BLaER1 treated with 17β-estradiol and CSF1 and Interleukin-3, amounts not matched to agents 10 nM and 100 nM (cell line): ENCODE measurements around the gene SYF2.
"Not testable (repeated sequence)": the region's sequence is repeated elsewhere in the genome, so short reads cannot be mapped to it uniquely, and the experiment has no call there.

Experiments used
- H3K27ac ChIP-seq, 11 experiments: shearing (Covaris generic); formaldehyde crosslinking; 2 replicates each; pipeline ENCODE4 v1.8.1; 2022
- H3K27me3 ChIP-seq, 11 experiments: shearing (Covaris generic); formaldehyde crosslinking; 2 replicates each; pipeline ENCODE4 v1.8.1; 2022
- H3K36me3 ChIP-seq, 11 experiments: shearing (Covaris generic); formaldehyde crosslinking; 2 replicates each; pipeline ENCODE4 v1.8.1; 2022
- H3K4me1 ChIP-seq, 10 experiments: shearing (Covaris generic); formaldehyde crosslinking; 2 replicates each; pipeline ENCODE4 v1.8.1; 2022
- H3K4me2 ChIP-seq, 11 experiments: shearing (Covaris generic); formaldehyde crosslinking; 2 replicates each; pipeline ENCODE4 v1.8.1; 2022
- H3K4me3 ChIP-seq, 10 experiments: shearing (Covaris generic); formaldehyde crosslinking; 2 replicates each; pipeline ENCODE4 v1.8.1; 2022
- H3K9ac ChIP-seq, 11 experiments: shearing (Covaris generic); formaldehyde crosslinking; 2 replicates each; pipeline ENCODE4 v1.8.1; 2022
- H3K9me3 ChIP-seq, 11 experiments: shearing (Covaris generic); formaldehyde crosslinking; replicated peaks in 1 of 11; 2 replicates each; pipeline ENCODE4 v1.8.1; 2022
- H4K20me1 ChIP-seq, 11 experiments: shearing (Covaris generic); formaldehyde crosslinking; 2 replicates each; pipeline ENCODE4 v1.8.1; 2022
- Cebpa-rat ChIP-seq, 11 experiments: shearing (Covaris generic); IDR thresholded peaks; 2 replicates each; pipeline ENCODE4 v1.8.1; 2022

SYF2 gene

DNA sequence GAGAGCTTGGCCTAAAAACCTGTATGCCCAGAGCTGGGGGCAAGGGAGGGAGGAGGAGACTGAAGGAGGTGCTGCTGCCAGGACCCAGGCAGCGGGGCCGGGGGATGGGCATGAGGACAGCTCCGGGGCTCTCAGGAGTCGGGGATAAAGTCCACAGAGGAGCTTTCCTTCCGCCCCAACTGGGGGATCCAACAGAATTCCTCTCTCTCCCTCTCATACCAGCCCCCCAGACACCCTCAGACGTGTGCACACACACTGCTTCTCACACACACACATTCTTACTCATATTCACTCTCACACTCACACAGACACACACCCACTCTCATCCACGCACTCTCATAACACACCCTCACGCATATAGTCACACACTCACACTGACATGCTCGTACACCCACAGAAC lies 39.1 kb downstream of the SYF2 start:
- peaks cover 0 to 25% (median 8%) of the 10 kb centered on the region in 11 experiments; a peak in 9 of 22 replicates for H4K20me1 ChIP-seq
- no peak overlapping the region for H3K9ac ChIP-seq
- no peaks in the 10 kb centered on the region for H3K9me3 ChIP-seq
- H3K36me3 ChIP-seq = no peaks in the 10 kb centered on the region
- H3K4me3 ChIP-seq = no peak overlapping the region
- H3K4me2 ChIP-seq = no peak overlapping the region
- no peak overlapping the region for H3K27ac ChIP-seq
- H3K27me3 ChIP-seq = peaks cover 9 to 37% (median 30%) of the 10 kb centered on the region in 11 experiments
- TF ChIP-seq Cebpa-rat (IDR thresholded peaks at IDR 0.05) = no peak
- H3K4me1 ChIP-seq = peaks cover 10 to 16% (median 15%) of the 10 kb centered on the region in 10 experiments

DNA sequence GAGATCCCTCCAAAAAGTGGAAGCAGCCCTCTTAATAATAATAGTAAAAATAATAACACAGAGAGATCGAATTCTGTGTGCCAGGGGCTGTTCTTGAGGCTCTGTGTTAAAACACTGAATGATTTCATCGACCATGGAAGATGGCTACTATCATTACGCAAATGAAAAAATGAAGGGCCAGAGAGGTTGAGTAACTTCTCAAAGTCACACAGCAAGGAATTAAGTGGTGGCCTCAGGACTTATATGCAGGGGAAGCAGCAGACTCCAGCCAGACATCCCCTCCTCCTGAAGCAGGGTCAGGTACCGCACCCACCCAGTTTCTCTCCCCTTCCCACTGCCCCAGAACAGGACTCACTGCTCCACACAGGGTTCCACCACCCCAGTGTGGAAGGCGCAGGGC lies 40.1 kb downstream of the SYF2 start:
- Histone ChIP-seq H3K36me3 (no peaks in the 10 kb centered on the region), H3K9ac (no peak overlapping the region), H3K27ac (no peak overlapping the region), H3K27me3 (peaks cover 2 to 27% (median 20%) of the 10 kb centered on the region in 11 experiments), H3K9me3 (no peaks in the 10 kb centered on the region), H3K4me1 (peaks cover 0 to 5% (median 4%) of the 10 kb centered on the region in 10 experiments; a peak in 14 of 20 replicates), H3K4me2 (no peak overlapping the region), H3K4me3 (no peak overlapping the region), H4K20me1 (peaks cover 0 to 14% (median under 1%) of the 10 kb centered on the region in 11 experiments; a peak in 7 of 22 replicates)
- TF ChIP-seq Cebpa-rat (IDR thresholded peaks at IDR 0.05) = no peak

DNA sequence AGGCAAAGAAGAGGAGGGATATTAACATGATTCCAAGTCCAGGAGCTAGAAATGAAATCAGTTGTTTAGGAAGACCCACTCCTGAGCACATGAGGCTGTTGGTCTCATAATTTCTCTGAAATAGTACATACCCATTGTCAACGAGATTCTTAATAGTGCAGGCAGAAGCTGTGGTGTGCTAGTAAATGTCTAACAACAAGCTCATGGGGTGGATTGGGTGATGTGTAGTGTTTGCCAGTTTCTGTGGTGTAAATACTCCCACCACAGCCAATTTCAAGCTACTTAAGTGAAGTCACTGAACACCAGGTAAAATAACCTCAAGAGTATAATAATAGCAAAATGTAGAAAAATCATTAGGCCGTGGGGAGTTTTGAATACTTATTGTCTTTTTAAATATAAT lies 42.0 kb downstream of the SYF2 start:
- Histone ChIP-seq H3K4me2 (no peak overlapping the region), H3K36me3 (no peaks in the 10 kb centered on the region), H4K20me1 (peaks cover 0 to 6% (median 0%) of the 10 kb centered on the region in 11 experiments; a peak in 3 of 22 replicates), H3K27me3 (peaks cover 0 to 8% (median 1%) of the 10 kb centered on the region in 11 experiments; a peak in 9 of 22 replicates), H3K4me3 (no peak overlapping the region), H3K9me3 (no peaks in the 10 kb centered on the region), H3K27ac (no peak overlapping the region), H3K9ac (no peak overlapping the region), H3K4me1 (no peaks in the 10 kb centered on the region)
- no peak for TF ChIP-seq Cebpa-rat (IDR thresholded peaks at IDR 0.05)

DNA sequence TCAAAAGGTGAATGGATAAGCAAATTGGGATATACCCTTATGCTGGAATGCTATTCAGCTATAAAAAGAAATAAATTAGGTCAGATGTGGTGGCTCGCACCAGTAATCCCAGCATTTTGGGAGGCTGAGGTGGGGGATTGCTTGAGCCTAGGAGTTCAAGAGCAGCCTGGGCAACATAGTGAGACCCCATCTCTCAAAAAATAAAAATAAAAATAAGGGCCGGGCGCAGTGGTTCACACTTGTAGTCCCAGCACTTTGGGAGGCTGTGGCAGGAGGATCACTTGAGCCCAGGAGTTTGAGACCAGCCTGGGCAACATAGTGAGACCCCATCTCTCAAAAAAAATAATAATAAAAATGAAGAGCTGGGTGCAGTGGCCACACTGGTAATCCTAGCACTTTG lies 44.4 kb downstream of the SYF2 start:
- not testable (repeated sequence) for H3K27me3 ChIP-seq, H3K4me1 ChIP-seq

DNA sequence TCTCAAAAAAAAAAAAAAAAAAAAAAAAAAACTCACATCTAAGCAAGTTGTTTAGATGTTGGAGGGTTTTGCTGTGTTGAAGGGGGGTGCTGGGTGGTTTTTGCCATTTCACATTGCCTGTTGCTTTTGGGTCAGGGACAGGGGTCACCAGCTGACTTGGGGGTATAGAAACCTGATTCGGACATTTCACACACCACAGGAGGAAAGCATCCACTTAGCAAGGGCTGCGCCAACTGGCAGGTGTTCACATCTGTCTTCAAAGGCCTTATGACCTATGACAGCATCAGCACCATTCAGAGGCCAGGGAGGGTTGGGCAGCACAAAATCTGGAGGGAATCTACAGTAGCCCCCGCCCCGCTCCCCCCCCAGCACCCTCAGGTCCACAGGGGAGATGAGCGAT lies 45.2 kb downstream of the SYF2 start:
- no peak overlapping the region for H3K9ac ChIP-seq
- no peak overlapping the region for H3K4me3 ChIP-seq
- no peak overlapping the region for H3K4me2 ChIP-seq
- H3K27me3 ChIP-seq = 0 out of 22 replicates have a peak, but pooled peaks cover 0 to 3% (median 0%) of the 10 kb centered on the region in 11 experiments
- no peak for TF ChIP-seq Cebpa-rat (IDR thresholded peaks at IDR 0.05)
- H3K36me3 ChIP-seq = no peaks in the 10 kb centered on the region
- no peak overlapping the region for H3K27ac ChIP-seq
- 0 out of 22 replicates have a peak, but pooled peaks cover 0 to 2% (median 0%) of the 10 kb centered on the region in 11 experiments for H4K20me1 ChIP-seq
- H3K9me3 ChIP-seq = no peaks in the 10 kb centered on the region
- H3K4me1 ChIP-seq = no peaks in the 10 kb centered on the region

More for the DNA sequence above, 44.4 kb downstream of the SYF2 start:
- H3K27ac ChIP-seq, H3K36me3 ChIP-seq, H3K9me3 ChIP-seq, H3K4me3 ChIP-seq, H4K20me1 ChIP-seq, H3K4me2 ChIP-seq, H3K9ac ChIP-seq: not testable (repeated sequence)

DNA sequence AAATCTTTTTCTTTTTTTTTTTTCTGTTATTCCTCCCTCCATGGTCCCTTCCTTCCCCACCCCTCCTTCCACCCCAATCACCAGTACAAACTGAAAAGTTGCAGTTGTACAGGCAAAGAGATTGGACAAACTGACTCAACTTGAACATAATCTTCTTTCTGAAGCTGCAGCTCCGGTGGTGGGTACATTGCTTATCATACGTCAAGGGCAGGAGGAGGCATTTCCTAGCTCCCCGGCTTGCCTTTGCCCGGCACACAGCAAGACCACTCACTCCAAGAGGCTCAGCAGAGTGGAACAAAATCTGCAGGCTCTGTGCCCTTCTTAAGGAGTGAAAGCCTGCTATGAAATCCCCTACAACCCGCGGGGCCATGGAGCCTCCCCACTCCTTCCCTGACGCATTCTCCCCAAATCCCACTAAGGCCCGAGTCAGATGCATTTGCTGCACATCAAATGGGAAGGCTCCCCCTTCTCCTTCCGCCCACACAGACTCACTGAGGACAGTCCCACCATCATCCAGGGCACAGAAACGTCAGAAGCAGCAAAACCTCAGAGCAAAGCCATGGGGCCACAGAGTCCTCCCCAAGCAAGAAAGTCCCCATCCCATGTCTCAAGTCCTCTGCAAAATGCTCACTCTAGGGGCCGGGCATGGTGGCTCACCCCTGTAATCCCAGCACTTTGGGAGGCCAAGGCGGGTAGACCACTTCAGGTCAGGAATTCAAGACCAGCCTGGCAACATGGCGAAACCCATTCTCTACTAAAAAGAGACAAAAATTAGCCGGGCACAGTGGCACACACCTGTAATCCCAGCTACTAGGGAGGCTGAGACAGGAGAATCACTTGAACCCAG lies 45.9 kb downstream of the SYF2 start:
- H3K4me3 ChIP-seq = no peak overlapping the region
- H3K4me2 ChIP-seq = no peak overlapping the region
- H3K9ac ChIP-seq = no peak overlapping the region
- H3K4me1 ChIP-seq = no peaks in the 10 kb centered on the region
- H3K27ac ChIP-seq = no peak overlapping the region
- H4K20me1 ChIP-seq = 0 out of 22 replicates have a peak, but pooled peaks cover 0 to 2% (median 0%) of the 10 kb centered on the region in 11 experiments
- 0 out of 22 replicates have a peak, but pooled peaks cover 0 to 3% (median 0%) of the 10 kb centered on the region in 11 experiments for H3K27me3 ChIP-seq
- no peak for TF ChIP-seq Cebpa-rat (IDR thresholded peaks at IDR 0.05)
- no peaks in the 10 kb centered on the region for H3K9me3 ChIP-seq
- H3K36me3 ChIP-seq = no peaks in the 10 kb centered on the region

DNA sequence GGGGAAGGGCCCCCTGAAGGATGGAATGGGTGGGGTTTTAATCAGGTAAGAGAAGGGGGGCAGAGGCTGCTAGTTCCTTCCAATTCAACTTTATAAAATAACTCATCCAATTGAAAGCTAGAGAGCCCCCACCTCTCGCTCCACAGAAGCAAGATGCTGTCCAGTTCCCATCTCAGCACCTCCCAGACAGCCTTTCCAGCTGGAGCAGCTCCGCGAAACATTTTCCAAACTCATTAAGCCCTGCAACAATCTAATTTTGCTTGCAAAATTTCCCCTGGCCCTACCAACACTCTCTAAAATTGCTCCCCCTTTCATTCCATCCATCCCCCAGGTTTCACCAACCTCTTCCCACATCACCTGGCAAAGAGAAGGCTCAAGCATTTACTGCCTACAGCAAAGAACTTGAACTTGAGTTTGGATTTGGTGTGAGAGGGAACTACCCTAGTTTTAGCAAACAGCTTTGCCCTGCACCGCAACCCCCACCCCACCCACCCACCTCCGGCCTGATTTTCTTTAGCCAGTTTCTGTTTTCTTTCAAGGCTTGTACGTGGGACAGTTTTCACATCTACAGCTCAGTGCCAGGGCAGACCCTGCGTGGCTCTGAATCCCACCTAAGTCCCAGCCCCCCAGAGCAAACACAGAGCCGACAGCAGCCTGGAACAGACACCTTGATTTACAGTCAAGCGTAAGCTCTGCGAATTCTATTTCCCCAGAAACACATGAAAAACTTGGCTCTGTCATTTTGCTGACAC lies 46.7 kb downstream of the SYF2 start:
- H3K9me3 ChIP-seq = no peaks in the 10 kb centered on the region
- H3K27ac ChIP-seq = no peak overlapping the region
- H3K27me3 ChIP-seq = 0 out of 22 replicates have a peak, but pooled peaks cover 0 to 3% (median 0%) of the 10 kb centered on the region in 11 experiments
- H4K20me1 ChIP-seq = 0 out of 22 replicates have a peak, but pooled peaks cover 0 to 2% (median 0%) of the 10 kb centered on the region in 11 experiments
- H3K4me1 ChIP-seq = no peaks in the 10 kb centered on the region
- H3K9ac ChIP-seq = no peak overlapping the region
- H3K4me2 ChIP-seq = no peak overlapping the region
- no peak for TF ChIP-seq Cebpa-rat (IDR thresholded peaks at IDR 0.05)
- H3K36me3 ChIP-seq = no peaks in the 10 kb centered on the region
- no peak overlapping the region for H3K4me3 ChIP-seq

DNA sequence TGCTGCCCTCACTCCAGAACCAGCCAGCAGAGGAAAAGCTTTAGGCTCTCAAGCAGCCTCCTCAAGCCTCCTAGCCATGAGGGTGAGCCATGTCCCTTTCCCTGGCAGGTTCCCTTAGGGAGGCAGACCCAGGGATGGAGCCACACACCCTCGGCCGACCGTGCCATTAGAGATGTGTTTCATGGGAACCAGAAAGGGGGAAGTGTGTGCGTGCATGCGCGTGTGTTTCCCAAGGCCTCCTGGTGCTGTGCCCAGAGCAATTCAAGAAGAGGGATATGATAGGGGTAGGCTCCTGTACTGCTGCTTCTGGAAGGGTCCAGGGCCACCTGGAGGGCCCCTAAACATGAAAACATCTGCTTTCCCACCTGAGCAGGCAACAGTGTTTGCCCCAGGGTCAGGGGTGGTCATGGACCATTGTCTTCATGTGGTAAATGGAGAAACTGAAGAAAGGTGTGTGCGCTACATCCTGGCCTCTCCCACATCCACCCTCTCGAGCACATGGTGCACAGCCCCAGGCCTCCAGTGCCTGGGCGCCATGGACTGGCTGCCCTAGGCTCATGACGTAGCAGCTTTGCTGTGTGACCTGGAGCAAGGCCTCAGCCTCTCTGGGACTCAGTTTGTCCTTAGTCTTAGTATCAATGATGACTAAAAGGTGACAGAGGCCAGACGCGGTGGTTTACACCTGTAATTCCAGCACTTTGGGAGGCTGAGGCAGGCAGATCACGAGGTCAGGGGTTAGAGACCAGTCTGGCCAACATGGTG lies 48.1 kb downstream of the SYF2 start:
- Histone ChIP-seq H3K9me3 (no peaks in the 10 kb centered on the region), H3K27ac (no peak overlapping the region), H3K4me1 (no peaks in the 10 kb centered on the region), H3K4me3 (no peak overlapping the region), H3K4me2 (no peak overlapping the region), H3K36me3 (no peaks in the 10 kb centered on the region), H3K9ac (no peak overlapping the region), H3K27me3 (no peaks in the 10 kb centered on the region), H4K20me1 (0 out of 22 replicates have a peak, but pooled peaks cover 0 to 2% (median 0%) of the 10 kb centered on the region in 11 experiments)
- TF ChIP-seq Cebpa-rat (IDR thresholded peaks at IDR 0.05) = no peak
